ENCODE results near the gene B4GALNT3.

Gene B4GALNT3

GRCh38 chr12:449203-449602 lies 10.5 kb upstream of the B4GALNT3 start:
- Histone ChIP-seq H3K4me3 (replicated peaks; ENCODE audit: insufficient read depth, low read length) (no peak overlapping the region), H3K27ac (replicated peaks) (no peak overlapping the region), H3K27me3 (ENCODE audit: insufficient read depth, poor library complexity, severe bottlenecking) (no peaks in the 10 kb centered on the region)
- no peak for DNase-seq (ENCODE audit: low read depth in 1 of 2, low spot score in 1 of 2)
- TF ChIP-seq POLR2AphosphoS5 (IDR thresholded peaks at IDR 0.05; ENCODE audit: low read depth) (no peak), GABPA (IDR thresholded peaks at IDR 0.05; ENCODE audit: low read depth) (no peak), SPI1 (IDR thresholded peaks at IDR 0.05; ENCODE audit: borderline replicate concordance, low read depth) (no peak), REST (IDR thresholded peaks at IDR 0.05; ENCODE audit: insufficient replicate concordance, low read depth) (no peak), CTCF (IDR thresholded peaks at IDR 0.05; ENCODE audit: insufficient read depth, low read length) (no peak)

GRCh38 chr12:450438-450837 lies 9.3 kb upstream of the B4GALNT3 start:
- Histone ChIP-seq H3K27ac (replicated peaks) (no peak overlapping the region), H3K27me3 (ENCODE audit: insufficient read depth, poor library complexity, severe bottlenecking) (no peaks in the 10 kb centered on the region), H3K4me3 (replicated peaks; ENCODE audit: insufficient read depth, low read length) (no peak overlapping the region)
- no peak for TF ChIP-seq CTCF (IDR thresholded peaks at IDR 0.05; ENCODE audit: insufficient read depth, low read length)
- TF ChIP-seq REST (IDR thresholded peaks at IDR 0.05; ENCODE audit: insufficient replicate concordance, low read depth): no peak
- no peak for TF ChIP-seq POLR2AphosphoS5 (IDR thresholded peaks at IDR 0.05; ENCODE audit: low read depth)
- TF ChIP-seq GABPA (IDR thresholded peaks at IDR 0.05; ENCODE audit: low read depth): no peak
- TF ChIP-seq SPI1 (IDR thresholded peaks at IDR 0.05; ENCODE audit: borderline replicate concordance, low read depth): no peak
- no peak for DNase-seq (ENCODE audit: low read depth in 1 of 2, low spot score in 1 of 2)

GRCh38 chr12:452667-453210 lies 7.0 kb upstream of the B4GALNT3 start:
- Histone ChIP-seq H3K27ac (replicated peaks) (no peak overlapping the region), H3K27me3 (ENCODE audit: insufficient read depth, poor library complexity, severe bottlenecking) (no peaks in the 10 kb centered on the region), H3K4me3 (replicated peaks; ENCODE audit: insufficient read depth, low read length) (no peak overlapping the region)
- TF ChIP-seq REST (IDR thresholded peaks at IDR 0.05; ENCODE audit: insufficient replicate concordance, low read depth) (no peak), GABPA (IDR thresholded peaks at IDR 0.05; ENCODE audit: low read depth) (no peak), SPI1 (IDR thresholded peaks at IDR 0.05; ENCODE audit: borderline replicate concordance, low read depth) (no peak), POLR2AphosphoS5 (IDR thresholded peaks at IDR 0.05; ENCODE audit: low read depth) (no peak), CTCF (IDR thresholded peaks at IDR 0.05; ENCODE audit: insufficient read depth, low read length) (no peak)
- peak in 1 of 2 experiments; percentile 73 for DNase-seq (ENCODE audit: low read depth in 1 of 2, low spot score in 1 of 2)
